EH (cell line): ENCODE data around the gene RPN2.

ENCODE experiments used
- DNase-seq: peaks from one replicate; pipeline ENCODE4 v3.0.0-alpha.2; 2015; ENCODE audit warnings: low read depth

The RPN2 gene

DNA sequence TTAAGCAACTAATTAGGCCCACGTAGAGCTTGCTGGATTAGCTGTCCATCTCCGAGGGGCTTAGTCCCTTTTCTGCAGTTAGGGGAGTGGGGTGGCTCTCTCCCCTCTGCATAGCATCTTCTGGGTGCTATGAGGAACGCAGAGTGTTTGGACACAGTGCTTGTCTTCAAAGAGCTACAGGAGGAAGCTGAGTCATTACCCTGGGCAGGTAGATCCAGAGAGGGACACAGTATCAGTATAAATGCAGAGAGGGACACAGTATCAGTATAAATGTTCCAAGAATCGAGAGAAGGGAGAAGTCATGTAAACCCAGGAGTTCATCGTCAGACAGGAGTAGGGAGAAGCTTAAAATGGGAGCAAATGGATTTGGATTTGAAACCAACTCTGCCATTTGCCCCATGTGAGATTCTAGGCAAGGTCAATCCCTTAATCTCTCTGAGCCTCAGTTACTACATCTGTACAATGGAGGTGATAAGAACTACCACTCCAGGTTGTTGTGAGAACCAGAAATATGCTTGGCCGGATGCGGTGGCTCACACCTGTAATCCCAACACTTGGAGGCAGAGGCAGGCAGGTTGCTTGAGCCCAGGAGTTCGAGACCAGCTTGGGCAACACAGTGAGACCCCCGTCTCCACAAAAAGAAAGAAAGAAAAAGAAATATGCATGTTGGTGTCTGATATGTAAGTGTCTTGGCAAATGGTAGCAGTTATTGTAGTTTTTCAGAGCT, 88.0 kb downstream of the RPN2 start:
- no peak for DNase-seq

DNA sequence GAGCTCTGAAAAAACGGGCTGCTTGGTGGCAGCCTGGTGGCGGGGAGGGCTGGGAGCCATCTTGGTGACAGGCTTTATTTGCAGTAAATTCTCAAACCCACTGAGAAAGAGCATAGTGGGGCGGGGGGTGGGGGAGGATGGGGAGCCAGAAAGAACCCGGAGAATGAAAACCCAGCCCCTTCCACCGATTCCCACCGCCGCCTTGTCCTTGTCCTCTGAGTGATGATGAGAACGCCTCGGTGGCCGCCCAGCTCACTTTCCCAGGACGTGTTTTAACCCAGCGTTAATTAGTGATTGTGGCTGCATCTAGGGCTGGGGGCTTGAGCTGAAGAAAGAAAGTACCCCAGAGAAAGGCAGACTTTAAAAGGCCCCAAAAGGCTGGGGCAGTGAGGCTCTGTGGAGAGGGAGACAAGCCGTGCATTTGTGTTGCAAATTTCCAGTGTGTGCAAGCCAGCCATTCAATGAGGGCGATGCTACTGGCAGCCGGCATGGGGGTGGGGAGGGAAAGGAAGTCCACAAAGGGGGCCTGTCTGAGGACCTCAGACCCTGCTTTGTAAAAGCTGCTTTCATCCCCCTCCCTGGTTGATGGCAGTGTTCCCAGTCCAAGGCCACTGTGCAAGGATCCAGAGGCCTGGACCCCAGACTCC, 88.7 kb downstream of the RPN2 start:
- DNase-seq, result no peak

DNA sequence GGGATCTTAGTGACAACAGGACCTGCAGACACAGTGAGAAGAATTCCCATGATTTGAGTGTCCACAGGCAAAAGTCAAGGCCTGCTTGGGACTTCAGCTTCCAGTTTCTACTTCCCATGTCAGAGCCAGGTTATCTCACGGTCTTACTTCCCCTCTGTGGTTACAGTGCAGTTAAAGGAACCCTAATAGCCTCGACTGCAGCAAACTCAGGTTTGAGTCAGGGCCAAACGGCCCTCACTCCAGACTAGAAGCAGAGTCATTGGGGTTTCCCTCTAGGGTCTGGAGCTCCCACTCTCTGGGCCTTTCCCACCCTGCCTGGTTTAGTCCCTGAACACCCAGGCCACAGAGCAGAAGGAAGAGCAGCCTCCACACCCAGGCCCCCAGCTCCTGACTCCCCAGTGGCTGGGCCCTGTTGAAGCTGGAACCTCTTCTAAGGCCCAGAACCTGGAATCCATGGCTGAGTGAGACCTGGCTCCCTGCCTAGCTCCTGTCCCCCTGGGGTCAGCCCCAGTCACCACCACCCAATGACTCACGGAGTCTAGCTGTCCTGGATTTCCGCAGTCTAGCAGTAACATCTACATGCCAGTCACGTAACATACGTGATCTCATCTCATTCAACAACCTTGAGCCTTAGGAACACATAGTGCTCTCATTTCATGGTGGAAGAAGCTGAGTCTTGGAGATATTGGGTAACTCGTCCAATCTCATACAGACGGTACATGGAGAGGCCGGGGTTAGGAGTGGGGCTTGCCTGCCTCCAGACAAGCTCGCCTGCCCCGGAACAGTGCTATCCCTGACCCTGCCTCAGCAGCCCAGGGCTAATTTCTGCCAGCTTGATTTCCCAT, 91.7 kb downstream of the RPN2 start:
- DNase-seq, result no peak

DNA sequence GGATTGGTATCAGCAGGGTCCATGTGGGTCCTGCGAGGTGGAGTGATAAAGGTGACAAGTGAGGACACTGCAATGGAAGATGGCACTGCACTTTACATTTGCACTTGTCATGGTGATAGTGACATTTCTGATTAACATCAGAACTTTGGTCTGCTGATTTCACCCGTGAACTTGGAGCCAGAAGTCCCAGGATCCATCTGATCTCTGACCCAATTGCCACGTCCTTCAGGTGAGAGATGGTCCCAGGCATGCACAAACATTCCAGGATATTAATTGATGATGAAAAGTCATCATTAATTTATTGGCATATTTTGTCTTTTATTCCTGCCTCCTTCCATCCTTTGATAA, 92.3 kb downstream of the RPN2 start:
- no peak for DNase-seq

DNA sequence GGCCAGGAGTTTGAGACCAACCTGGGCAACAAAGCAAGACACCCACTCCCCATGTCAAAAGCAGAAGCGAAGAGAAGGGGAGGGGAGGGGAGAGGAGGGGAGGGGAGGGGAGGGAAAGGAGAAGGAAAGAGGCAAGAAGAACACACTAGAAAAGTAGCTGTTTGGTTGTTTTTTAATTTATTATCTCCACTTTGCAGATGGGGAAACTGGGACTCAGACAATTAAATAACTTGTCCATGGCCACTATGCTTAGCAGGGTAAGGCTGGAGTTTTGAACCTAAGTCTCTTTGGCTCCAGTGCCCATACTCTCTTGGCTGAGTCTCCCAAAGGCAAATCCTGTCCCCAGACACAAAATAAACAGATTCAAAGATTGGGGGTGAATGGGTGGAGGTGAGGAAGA, 94.9 kb downstream of the RPN2 start:
- DNase-seq, result no peak

DNA sequence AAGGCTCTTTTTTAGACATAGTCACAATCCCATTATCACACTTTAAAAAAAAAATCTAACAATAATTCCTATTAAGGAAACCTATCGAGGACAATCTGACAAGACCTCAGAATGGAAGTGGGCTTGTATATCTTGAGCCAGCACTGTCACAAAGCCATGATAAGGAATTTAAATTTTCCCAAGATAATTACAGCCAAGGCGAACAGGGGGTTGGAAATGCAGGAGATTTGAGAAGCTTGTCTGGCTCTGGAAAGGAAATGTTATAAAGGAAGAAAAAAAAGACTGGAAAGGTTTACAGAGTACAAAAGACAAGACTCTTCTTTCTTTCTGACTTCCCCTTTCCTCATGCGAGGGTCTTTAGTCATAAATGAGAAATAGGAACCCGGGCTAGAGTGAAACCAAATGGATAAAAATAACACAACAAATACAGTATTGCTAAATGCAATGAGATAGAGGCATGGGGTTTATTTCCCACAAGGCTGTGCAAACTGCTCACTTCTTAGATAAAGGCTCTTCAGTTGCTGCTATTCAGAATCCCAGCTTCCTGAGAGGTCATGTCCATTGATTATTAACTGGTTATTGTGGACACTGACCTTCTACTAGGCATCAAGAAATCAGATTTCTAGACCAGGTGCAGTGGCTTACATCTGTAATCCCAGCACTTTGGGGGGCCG, 95.9 kb downstream of the RPN2 start:
- no peak for DNase-seq

DNA sequence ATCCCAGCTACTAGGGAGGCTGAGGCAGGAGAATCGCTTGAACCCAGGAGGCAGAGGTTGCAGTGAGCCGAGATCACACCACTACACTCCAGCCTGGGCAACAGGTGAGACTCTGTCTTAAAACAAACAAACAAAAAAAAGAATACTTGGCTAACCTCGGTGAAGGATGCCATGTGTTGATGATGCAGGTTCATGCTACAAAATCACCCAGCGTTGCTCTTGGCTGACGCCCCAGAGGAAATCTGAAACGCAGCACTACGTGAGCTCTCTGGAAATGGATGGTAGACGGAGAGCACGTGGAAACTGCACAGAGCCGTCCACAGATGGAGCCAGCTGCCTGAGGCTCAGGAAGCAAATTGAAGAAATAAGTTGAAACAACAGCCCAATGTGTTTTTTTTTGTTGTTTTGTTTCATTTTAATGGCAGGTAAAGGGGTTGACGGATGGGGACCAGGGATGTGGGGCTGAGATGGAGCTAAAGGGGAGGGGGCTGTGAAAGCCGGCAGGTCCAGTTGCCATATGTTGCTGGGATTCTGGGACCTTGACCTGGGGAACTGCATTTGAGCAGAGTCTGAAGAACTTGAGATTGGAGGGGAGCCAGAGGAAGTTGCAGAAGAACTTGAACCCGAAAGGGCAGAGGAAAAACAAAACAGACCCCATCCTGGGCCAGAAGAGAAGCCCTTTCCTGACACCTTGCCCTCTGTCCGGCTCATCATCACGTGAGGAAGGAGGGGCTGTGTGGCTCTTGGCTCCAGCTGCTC, 97.5 kb downstream of the RPN2 start:
- peak; percentile 81 for DNase-seq

DNA sequence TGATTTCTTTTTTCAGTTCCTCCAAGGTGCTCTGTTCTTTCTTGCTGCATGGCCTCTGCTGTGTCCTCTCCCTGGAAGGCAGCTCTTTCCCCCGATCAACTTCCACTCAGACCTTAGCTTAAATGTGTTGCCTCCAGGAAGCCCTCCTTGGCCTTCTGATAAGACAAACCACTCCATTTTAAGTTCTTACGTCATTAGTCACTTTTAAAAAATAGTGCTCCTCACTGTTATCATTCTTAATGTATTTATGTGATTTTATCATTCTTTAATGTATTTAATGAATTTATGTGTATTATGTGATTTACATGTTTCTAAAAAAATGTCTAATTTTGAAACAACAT, 98.1 kb downstream of the RPN2 start:
- no peak for DNase-seq

DNA sequence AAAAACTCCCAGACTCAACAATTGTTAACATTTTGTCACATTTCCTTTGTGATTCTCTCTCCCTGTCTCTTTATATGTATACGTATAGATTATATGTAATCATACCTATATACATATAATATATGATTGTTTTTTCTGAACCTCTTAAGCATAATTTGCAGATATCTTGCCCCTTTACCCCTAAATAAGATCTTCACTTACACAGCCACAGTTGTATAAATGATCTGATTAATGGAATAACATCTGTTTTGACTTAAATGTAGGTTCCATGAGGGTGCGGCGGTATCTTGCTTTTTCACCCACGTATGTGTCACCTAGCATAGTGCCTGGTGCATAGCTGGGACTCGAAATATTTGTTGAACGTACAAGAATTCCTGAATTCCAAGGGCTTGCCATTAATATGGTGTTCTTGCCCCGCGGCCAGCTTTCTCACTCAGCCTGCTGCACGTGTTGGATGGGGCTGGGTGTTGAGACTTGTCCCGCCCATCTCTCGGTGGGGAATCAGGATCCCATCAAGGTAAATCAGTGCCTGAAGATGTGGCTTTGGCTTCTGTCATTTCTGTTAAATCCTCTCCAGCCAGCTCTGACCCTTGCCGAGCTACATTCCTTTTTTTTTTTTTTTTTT, 99.9 kb downstream of the RPN2 start:
- DNase-seq, result peak; percentile 76

DNA sequence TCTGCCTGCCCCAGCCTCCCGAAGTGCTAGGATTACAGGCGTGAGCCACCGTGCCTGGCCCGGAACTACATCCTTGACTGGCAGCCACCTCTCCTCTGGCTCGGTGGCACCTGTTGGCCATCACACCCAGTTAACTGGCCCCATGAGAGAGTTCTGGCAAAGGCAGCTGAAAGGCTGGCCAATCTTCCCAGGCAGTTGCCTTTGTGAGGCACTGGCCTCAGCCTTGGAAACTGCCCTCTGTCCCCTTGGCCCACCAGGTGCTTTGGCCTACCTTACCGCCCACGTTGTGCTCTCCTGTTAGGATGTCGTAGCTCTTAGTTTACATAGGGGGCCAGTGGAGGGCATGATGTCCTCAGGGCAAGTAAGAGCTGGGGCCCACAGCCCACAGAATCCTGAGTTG, 100.7 kb downstream of the RPN2 start:
- DNase-seq, result no peak

DNA sequence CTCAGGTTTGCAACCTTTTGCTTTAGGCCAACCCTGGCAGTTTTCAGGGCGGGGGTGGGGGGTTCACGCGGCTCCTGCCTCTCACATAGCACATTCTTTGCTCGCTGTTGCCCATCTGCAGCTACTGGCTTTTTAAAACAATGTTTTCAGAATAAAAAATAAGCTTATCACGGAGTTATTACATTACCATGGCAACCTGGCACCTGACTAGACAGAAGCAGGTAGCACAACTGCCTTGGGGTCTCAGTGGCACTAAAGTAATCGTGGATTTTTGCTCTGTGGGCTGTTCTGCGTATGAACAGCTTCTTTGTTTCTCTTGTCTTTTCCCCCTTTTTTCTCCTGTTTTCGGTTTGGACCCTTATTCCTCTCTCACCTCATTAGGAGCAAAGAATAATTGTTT, 101.3 kb downstream of the RPN2 start:
- no peak for DNase-seq

DNA sequence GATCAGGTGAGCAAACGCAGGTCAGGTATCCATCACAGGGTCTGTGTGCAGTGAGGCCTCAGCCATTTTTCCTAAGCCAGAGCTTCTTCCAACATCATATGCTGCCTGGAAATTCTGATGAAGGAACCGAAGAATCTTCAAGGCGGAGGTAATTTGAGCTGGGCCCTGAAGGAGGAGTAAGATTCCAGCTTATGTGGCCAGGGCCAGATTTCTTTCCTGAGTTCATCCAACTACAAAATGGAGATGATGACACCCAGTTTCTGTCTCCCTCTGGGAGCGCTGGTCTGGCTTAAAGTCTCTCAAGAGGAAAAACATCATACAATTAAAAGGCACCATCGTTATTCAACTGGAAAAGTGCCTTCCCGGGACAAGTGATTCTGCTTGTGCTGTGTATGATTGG, 103.4 kb downstream of the RPN2 start:
- DNase-seq, result peak; percentile 82

DNA sequence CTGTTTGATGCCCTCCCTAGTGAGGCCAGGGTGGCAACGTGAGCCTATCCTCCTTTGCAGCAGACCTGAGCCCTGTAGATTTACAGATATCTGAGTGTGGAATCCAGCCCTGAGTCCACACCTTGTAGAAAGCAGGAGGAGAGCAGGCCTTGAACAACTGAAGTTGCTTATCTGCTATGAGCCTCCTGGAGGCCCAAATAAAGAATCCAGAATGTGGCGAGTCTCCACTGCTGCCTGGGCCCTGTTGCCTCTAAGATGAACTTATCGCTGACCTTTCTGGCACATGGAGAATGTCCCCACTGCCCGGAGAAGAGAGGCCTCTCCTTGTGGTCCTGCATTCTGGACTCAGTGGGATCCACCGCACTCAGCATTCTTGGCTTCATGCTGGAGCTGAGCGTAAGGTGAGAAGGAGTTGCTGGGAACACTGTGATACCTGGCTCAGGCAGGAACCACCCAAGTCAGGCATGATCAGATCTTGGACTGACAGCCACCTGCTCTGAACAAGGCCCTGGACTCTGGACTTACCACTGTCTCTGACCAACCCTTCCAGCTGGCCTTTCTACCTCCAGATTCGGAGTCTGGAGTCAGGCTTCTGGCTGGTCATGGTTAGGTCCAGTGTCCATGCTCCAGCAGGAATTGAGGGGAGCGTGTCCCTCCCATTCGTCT, 104.5 kb downstream of the RPN2 start:
- DNase-seq, result no peak

DNA sequence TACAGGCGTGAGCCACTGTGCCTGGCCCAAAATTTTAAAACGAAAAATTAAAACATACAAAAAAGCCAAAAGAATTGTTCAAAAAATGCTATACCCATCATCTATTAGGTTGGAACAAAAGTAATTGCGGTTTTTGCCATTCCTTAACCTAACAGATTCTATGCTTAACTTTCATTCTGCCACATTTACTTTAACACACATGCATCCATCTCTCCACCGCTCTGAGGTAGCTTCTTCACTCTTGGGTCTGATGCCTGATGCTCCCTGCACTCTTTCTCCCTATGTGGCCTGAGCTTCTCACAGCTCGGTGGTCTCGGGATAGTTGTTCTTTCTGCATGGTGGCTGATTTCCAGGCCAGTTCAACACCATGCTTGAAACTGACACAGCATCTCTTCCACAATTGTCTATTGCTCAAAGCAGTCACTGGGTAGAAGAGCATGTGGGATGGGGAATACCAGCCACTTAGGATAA, 105.6 kb downstream of the RPN2 start:
- no peak for DNase-seq

DNA sequence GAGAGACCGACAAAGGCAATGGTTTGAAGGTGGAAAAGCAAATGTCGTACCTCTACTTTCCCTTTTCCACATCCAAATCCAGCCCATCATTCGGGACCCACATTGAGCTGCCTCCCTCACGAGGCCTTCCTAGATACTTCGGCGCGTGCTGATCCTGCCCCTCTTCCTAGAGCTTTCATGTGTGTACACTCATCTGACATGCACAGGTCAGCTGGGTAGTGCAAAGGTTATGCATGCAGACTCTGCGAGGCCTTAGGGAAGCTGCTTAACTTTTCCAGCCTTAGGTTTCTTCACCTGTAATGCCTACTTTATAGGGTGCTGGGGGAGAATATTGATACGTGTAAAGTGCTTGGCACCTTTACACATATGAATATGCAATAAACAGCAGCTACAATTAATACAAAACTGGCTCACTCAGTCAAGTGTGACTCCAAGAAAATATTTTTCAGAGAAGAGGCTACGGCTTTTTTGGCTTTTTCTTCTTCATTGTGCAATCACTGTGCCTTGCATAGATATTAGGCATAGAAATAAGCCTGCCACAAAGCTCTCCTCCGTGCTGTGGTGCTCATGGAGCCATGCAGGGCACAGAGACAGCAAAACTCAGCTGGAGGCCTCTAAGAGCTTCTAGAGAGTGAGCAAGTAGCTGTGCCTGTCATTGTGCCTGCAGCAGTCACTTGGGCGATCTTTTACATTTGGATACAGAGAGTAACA, 106.7 kb downstream of the RPN2 start:
- no peak for DNase-seq

DNA sequence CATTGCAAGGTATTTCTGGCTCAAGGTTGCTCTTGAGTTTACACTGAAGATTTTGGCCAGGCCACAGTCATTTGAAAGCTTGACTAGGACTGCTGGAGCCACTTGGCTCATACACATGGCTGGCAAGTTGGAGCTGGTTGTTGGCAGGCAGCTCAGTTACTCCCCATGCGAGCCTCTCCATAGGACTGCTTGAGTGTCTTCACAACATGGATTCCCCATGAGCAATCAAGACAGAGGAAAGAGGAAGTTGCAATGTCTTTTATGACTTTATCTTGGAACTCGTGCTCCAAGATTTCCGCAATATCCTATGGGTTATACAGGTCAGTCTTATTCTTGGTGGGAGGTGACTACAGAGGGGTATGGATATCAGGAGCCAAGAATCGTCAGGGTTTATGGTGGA, 109.0 kb downstream of the RPN2 start:
- DNase-seq, result no peak

DNA sequence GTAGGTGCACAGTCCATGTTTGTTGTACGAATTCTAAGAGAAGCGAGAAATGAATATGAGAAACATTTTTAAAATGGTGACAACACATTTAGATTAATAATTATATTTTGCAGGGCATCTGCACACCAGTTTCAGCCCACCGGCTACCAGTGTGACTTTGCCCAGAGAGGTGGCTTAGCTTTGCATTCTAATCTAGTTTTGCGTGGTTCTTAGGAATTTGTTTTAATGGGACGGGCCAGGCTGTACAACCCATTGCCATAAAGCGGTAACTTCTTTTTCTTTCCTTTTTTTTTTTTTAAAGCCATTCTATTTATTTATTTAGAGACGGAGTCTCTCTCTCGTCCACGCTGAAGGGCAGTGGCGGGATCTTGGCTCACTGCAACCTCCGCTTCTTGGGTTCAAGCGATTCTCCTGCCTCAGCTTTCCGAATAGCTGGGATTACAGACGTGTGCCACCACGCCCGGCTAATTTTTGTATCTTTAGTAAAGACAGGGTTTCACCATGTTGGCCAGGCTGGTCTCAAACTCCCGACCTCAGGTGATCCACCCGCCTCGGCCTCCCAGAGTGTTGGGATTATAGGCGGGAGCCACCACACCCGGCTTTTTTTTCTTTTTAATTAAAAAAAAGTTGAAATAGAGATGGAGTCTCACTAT, 111.2 kb downstream of the RPN2 start:
- DNase-seq, result no peak
